ENCODE measurements around the gene DHPS. TPM values are rescaled to one million over a fixed set of nuclear protein-coding genes. Genes with fewer than 3 reads are reported as not detected.

Gene DHPS
- total RNA-seq, 1 experiment from 2014 or later, result 150 TPM

- peak overlapping the region; percentile 80 for H3K9ac ChIP-seq (ENCODE audit: low read length)
- no peaks in the 10 kb centered on the region for H4K20me1 ChIP-seq (ENCODE audit: low read length)
- H3K27ac ChIP-seq (ENCODE audit: low read length), result no peak overlapping the region
- peaks cover 31% of the 10 kb centered on the region for H3K4me1 ChIP-seq (ENCODE audit: insufficient read depth, low read length)
- no peak for DNase-seq
- peak overlapping the region; percentile 93 for H3K4me2 ChIP-seq (ENCODE audit: low read length)
- peak overlapping the region; percentile 88 for H3K4me3 ChIP-seq (ENCODE audit: low read length)
- no peaks in the 10 kb centered on the region for H3K9me3 ChIP-seq (ENCODE audit: low read length)
- no peaks in the 10 kb centered on the region for H3F3A ChIP-seq (ENCODE audit: low read length, unreplicated experiment)
- peak overlapping the region; percentile 90 for H2AFZ ChIP-seq (ENCODE audit: low read length)
- peak; percentile 12 for ATAC-seq
- BruUV-seq (replicated peaks), result no TSS peak
- ChIA-PET CTCF (no interaction called here), POLR2A (ENCODE audit: unreplicated experiment) (interaction anchor here (0.6 kb wide), 2 partner anchors 214 to 382 kb away, joined by 3 to 4 read pairs; no protein-coding TSS in a partner anchor)
- H3K79me2 ChIP-seq (ENCODE audit: low read length), result peaks cover 50% of the 10 kb centered on the region
- TF ChIP-seq, protein P1, sequence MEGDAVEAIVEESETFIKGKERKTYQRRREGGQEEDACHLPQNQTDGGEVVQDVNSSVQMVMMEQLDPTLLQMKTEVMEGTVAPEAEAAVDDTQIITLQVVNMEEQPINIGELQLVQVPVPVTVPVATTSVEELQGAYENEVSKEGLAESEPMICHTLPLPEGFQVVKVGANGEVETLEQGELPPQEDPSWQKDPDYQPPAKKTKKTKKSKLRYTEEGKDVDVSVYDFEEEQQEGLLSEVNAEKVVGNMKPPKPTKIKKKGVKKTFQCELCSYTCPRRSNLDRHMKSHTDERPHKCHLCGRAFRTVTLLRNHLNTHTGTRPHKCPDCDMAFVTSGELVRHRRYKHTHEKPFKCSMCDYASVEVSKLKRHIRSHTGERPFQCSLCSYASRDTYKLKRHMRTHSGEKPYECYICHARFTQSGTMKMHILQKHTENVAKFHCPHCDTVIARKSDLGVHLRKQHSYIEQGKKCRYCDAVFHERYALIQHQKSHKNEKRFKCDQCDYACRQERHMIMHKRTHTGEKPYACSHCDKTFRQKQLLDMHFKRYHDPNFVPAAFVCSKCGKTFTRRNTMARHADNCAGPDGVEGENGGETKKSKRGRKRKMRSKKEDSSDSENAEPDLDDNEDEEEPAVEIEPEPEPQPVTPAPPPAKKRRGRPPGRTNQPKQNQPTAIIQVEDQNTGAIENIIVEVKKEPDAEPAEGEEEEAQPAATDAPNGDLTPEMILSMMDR (conservative IDR thresholded peaks at IDR 0.05; ENCODE audit: low read depth, low read length), result no peak
- no peak for TF ChIP-seq EZH2phosphoT487 (IDR thresholded peaks at IDR 0.05; ENCODE audit: borderline replicate concordance, low read length)
- no peaks in the 10 kb centered on the region for H3K9me2 ChIP-seq (replicated peaks; ENCODE audit: low read length)
- intact Hi-C loops (cut with micrococcal nuclease), result loop anchor here (2.0 kb wide), 1 partner anchor 55 kb away; the partner anchor contains the start of genes ZNF490 and ZNF791
- H3K36me3 ChIP-seq (ENCODE audit: low read depth, low read length), result peaks cover 18% of the 10 kb centered on the region
- no peaks in the 10 kb centered on the region for H3K27me3 ChIP-seq (ENCODE audit: low read length)
Observed at GRCh38 chr19:12665671-12666264, 15.9 kb downstream of the DHPS start.

DNA sequence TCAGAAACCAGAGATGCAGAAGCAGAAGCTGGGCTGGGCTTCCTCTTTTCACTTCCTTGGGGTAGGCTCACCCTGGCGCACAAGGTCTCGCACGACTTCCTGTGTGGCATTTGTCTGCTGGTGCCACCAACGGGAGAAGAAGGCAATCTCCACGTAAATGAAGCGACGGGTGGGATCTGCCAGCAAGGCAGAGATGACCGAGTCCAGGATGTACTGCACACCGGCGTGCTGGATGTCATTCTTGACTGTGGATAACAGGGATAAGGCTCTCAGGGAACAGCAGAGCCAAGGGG is 16.5 kb downstream of the DHPS start:
- ChIA-PET CTCF (no interaction called here), POLR2A (ENCODE audit: unreplicated experiment) (interaction anchor here (0.6 kb wide), 1 partner anchor 213 kb away, joined by 3 read pairs; no protein-coding TSS in a partner anchor)
- H3K9me2 ChIP-seq (replicated peaks; ENCODE audit: low read length), result no peaks in the 10 kb centered on the region
- H3F3A ChIP-seq (ENCODE audit: low read length, unreplicated experiment), result no peaks in the 10 kb centered on the region
- peaks cover 44% of the 10 kb centered on the region for H3K79me2 ChIP-seq (ENCODE audit: low read length)
- peak overlapping the region; percentile 93; the same call in 1 of the 2 replicates for H3K4me2 ChIP-seq (ENCODE audit: low read length)
- TF ChIP-seq EZH2phosphoT487 (IDR thresholded peaks at IDR 0.05; ENCODE audit: borderline replicate concordance, low read length), result no peak
- no peak for TF ChIP-seq EZH2 (IDR thresholded peaks at IDR 0.05; ENCODE audit: low read length, unreplicated experiment)
- TF ChIP-seq, protein P1 (conservative IDR thresholded peaks at IDR 0.05; ENCODE audit: low read depth, low read length), result no peak
- H4K20me1 ChIP-seq (ENCODE audit: low read length), result no peaks in the 10 kb centered on the region
- H2AFZ ChIP-seq (ENCODE audit: low read length), result no peak overlapping the region
- H3K27ac ChIP-seq (ENCODE audit: low read length), result no peak overlapping the region
- intact Hi-C loops (cut with micrococcal nuclease), result no loop called here
- BruUV-seq (replicated peaks), result no TSS peak
- no peak overlapping the region for H3K4me3 ChIP-seq (ENCODE audit: low read length)
- no peak overlapping the region for H3K9ac ChIP-seq (ENCODE audit: low read length)
- peaks cover 25% of the 10 kb centered on the region for H3K4me1 ChIP-seq (ENCODE audit: insufficient read depth, low read length)
- no peaks in the 10 kb centered on the region for H3K27me3 ChIP-seq (ENCODE audit: low read length)
- ATAC-seq, result no peak
- H3K9me3 ChIP-seq (ENCODE audit: low read length), result no peaks in the 10 kb centered on the region
- peaks cover 18% of the 10 kb centered on the region for H3K36me3 ChIP-seq (ENCODE audit: low read depth, low read length)
- DNase-seq, result no peak

DNA sequence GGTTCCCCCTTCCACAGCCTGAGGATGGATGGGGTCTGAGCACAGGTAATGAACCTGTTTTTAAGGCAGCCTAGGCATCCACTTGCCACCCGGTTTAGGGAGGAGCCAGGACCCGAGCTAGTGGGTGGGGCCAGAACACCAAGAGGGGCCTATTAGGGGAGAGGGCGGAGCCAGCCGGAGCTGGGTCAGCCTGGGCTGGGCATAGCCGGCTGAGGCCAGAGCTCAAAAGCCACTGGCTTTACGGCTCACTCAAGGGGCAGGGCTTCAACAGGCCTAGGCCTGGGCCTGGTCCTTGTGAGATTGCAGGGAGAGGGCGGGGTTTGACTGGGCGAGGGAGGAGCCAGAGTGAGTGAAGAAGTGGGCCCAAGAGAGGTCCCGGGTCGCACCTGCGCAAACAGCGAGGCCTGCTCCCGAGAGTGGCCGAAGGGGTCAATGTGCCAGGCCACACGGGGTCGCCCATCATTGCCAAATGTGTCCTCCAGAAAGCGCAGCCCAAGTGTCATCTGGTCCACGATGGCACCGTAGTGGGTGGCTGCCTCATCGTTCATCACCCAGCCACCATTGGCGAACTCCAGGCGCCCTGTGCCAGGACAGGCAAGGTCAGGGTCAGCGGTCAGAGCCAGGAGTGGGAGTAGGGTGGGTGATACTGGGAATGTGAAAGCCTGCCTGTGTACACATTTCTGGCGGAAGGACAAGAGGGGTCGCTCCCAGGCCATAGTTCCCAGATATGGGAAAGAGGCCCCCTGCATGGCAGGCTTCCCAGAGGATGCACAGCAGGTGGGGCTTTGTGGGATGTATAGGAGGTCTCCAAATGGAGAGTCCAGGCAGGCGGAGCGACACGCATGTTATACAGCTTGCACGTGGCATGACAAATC is 17.0 kb downstream of the DHPS start:
- peaks cover 39% of the 10 kb centered on the region for H3K79me2 ChIP-seq (ENCODE audit: low read length)
- no peaks in the 10 kb centered on the region for H4K20me1 ChIP-seq (ENCODE audit: low read length)
- ChIA-PET POLR2A (ENCODE audit: unreplicated experiment) (no interaction called here), CTCF (no interaction called here)
- no peak overlapping the region for H3K9ac ChIP-seq (ENCODE audit: low read length)
- intact Hi-C loops (cut with micrococcal nuclease), result no loop called here
- no peaks in the 10 kb centered on the region for H3K27me3 ChIP-seq (ENCODE audit: low read length)
- DNase-seq, result no peak
- H3K4me1 ChIP-seq (ENCODE audit: insufficient read depth, low read length), result peaks cover 25% of the 10 kb centered on the region
- H3K4me2 ChIP-seq (ENCODE audit: low read length), result no peak overlapping the region
- TF ChIP-seq EZH2 (IDR thresholded peaks at IDR 0.05; ENCODE audit: low read length, unreplicated experiment) (no peak), EZH2phosphoT487 (IDR thresholded peaks at IDR 0.05; ENCODE audit: borderline replicate concordance, low read length) (no peak)
- TF ChIP-seq, protein P1 (conservative IDR thresholded peaks at IDR 0.05; ENCODE audit: low read depth, low read length), result no peak
- peaks cover 18% of the 10 kb centered on the region for H3K36me3 ChIP-seq (ENCODE audit: low read depth, low read length)
- no peak overlapping the region for H3K4me3 ChIP-seq (ENCODE audit: low read length)
- no peak overlapping the region for H2AFZ ChIP-seq (ENCODE audit: low read length)
- H3K9me2 ChIP-seq (replicated peaks; ENCODE audit: low read length), result no peaks in the 10 kb centered on the region
- no peak overlapping the region for H3K27ac ChIP-seq (ENCODE audit: low read length)
- no peaks in the 10 kb centered on the region for H3F3A ChIP-seq (ENCODE audit: low read length, unreplicated experiment)
- BruUV-seq (replicated peaks), result no TSS peak
- no peak for ATAC-seq
- no peaks in the 10 kb centered on the region for H3K9me3 ChIP-seq (ENCODE audit: low read length)
